ENCODE results near the gene TBR1.

The TBR1 gene

GRCh38 chr2:161415987-161416707 lies at the start of gene TBR1:
TBR1 (plus strand) TSS chr2:161416297; CDS start chr2:161416411, 114 bp downstream.
- in situ Hi-C loops (cut with MboI; ENCODE audit: low sequenced_read_pairs) = no loop called here

GRCh38 chr2:161367675-161368074 lies 48.4 kb upstream of the TBR1 start:
- in situ Hi-C loops (cut with MboI; ENCODE audit: low sequenced_read_pairs) = no loop called here

GRCh38 chr2:161369311-161369710 lies 46.8 kb upstream of the TBR1 start:
- in situ Hi-C loops (cut with MboI; ENCODE audit: low sequenced_read_pairs) = no loop called here

- in situ Hi-C loops (cut with MboI; ENCODE audit: low sequenced_read_pairs) = no loop called here
Observed at GRCh38 chr2:161370981-161371380, 45.1 kb upstream of the TBR1 start.

DNA sequence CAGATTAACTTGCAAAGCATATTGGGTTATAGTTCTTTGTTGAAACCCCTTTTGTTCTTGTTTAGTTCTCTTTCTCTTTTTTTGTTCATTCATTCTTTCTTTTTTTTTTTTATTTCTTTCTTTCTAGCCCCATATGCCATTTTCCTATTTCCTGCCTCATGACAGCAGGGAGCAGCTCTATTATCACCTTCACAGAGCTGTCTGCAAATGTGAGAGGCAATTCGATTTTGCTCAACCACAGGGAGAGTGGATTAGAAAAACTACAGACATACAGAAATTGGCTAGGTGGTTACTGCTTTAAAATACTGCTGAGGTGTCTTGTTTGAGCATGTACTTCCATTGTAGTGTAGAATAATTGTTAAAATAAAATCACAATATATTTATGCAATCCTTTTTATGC lies 44.2 kb upstream of the TBR1 start:
- in situ Hi-C loops (cut with MboI; ENCODE audit: low sequenced_read_pairs) = no loop called here

GRCh38 chr2:161373942-161374341 lies 42.2 kb upstream of the TBR1 start:
- in situ Hi-C loops (cut with MboI; ENCODE audit: low sequenced_read_pairs) = no loop called here

DNA sequence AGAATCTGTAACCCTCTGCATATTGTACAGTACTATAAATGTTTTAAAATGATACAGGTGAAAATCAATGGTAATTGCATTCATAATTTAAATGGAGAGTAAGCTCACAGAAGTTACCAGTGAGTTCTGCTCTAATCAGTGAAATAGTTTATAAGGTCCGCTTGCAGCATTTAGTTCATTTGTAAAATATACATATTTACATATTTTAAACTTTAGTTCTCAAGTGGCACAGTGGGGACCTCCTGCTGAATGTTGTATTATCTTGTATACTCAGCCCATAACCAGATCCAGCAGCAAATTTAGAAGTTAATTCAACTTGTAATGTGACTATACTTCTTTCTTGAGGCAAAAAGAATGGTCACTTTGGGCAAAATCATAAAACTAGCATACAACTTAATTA lies 41.7 kb upstream of the TBR1 start:
- in situ Hi-C loops (cut with MboI; ENCODE audit: low sequenced_read_pairs) = no loop called here

- in situ Hi-C loops (cut with MboI; ENCODE audit: low sequenced_read_pairs) = no loop called here
Observed at GRCh38 chr2:161379740-161380139, 36.4 kb upstream of the TBR1 start.

DNA sequence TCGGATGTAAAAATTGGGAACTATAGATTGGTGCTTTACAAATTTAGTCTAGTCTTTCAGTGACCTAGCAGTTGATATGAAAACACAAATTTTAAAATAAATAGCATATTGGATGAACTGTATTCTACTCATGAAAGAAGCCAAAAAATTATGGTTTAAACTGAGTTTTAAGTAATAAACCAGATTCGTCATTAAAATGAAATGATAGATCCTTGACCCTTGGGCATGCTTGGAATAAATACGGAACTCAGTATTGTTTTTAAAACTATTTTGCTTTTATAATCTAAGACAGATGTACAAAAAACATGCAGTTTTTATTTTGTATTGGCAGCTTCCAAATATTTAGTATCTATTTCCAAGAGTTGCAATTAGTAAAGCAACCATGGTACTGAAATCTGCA lies 34.6 kb upstream of the TBR1 start:
- in situ Hi-C loops (cut with MboI; ENCODE audit: low sequenced_read_pairs) = no loop called here

DNA sequence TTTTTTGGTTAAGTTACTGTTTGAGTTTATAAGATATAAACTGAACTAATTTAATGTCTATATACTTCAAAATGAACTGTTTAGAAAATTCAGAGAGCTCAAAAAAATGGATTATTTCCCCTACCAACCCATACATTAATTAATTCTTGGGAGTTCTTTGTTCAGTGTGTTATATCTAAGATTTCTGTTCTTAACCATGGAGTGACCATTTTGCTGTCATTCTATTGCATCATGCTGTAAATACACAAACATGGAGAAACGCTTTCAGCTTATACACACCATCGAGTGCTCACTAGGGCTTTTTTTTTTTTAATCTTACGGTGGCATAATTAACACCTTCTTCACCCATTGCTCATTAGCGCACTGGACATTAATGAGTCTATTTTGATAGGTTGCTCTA lies 33.4 kb upstream of the TBR1 start:
- in situ Hi-C loops (cut with MboI; ENCODE audit: low sequenced_read_pairs) = no loop called here

DNA sequence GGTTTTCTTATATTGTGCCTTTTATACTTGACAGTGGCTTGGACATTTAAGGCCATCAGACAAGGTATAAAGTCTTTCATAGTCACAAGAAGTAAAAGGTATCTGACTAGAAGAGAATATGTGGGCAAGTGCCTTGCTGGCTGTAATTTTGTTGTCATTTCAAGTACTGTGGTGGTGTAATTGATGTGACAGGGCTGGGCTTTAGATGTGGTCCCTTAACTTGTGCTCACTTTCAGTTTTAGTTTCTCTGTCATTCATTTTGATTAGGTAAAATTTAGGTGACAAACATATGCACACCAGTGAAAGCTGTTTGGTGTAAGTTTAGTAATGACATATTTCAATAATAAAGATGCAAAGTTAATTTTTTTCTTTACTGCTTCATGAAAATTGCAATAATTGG lies 31.2 kb upstream of the TBR1 start:
- in situ Hi-C loops (cut with MboI; ENCODE audit: low sequenced_read_pairs) = no loop called here

DNA sequence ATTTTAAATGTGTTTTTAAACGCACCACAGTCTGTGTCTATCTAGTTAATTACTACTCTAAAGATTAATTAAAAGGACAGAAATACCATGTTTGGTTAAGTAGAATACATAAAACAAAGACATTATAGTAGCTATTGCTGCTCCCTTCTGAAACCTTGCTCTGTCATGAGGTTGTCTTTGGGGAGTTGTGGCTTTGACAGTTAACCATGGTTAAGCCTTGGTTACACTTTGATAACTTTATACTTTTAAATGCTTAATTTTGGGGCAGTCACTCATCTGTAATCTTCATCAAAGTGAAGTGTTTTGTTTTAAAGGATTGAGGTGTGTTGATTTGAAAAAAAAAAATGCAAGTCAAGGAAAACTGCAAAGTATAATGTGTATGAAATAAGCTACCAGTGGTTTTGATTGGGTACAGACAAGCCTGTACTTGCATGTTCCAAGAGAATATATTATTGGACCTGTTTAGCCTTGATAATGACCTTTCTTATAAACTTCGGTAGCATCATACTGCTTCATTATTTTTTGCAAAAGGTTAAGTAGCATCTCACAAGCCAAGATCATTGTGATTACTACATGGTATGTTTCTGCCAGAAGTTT lies 29.8 kb upstream of the TBR1 start:
- in situ Hi-C loops (cut with MboI; ENCODE audit: low sequenced_read_pairs) = no loop called here

GRCh38 chr2:161388146-161388779 lies 27.8 kb upstream of the TBR1 start:
- in situ Hi-C loops (cut with MboI; ENCODE audit: low sequenced_read_pairs) = no loop called here

DNA sequence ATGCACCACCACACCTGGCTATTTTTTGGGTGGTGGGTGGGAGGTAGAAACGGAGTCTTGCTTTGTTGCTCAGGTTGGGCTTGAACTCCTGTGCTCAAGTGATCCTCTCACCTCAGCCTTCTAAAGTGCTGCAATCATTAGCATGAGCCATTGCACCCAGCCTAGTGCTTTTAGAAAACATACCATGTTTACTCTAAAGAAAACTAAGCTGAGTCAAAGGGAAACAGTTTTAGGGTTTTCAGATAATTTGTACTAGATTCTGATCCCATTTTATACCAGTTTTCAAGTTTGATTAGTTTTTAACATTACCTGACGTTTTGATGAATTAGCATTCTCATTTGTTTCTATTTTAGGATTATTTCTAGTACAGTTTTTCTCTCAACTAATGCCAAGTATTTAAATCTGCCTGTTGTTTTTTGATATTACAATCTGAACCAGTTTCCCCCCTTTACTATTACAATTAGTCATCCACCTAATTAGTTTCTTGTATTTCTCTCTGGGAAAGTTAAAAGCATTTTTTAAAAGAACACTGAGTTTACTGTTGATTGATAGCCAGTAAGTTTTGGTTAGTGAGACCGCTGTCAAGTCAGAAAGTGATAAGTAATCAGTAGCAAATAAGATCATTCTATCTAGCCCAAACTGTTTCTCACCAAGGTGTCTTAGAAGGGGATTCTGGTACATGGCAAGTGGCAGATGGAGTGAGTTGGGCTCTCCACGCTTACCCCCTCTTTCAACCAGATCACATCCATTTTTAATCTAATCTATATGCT lies 24.2 kb upstream of the TBR1 start:
- in situ Hi-C loops (cut with MboI; ENCODE audit: low sequenced_read_pairs) = no loop called here

DNA sequence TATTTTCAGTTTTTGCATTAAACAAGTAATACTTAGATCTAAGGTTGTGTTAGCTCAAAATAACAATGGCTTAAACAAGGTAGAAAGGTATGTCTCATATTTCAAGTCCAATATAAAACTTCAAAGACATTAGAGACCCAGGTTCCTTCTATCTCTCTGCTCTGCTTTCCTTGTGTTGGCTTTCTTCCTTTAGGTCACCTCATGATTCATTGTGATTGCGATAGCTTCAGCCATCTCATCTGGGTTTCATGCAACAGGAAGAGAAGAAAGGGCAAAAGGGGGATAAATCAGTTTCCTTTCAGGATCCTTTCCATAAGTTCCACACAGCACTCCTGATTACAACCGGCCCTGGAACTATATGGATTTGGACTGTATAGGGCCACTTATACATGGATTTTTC lies 16.0 kb upstream of the TBR1 start:
- in situ Hi-C loops (cut with MboI; ENCODE audit: low sequenced_read_pairs) = no loop called here

DNA sequence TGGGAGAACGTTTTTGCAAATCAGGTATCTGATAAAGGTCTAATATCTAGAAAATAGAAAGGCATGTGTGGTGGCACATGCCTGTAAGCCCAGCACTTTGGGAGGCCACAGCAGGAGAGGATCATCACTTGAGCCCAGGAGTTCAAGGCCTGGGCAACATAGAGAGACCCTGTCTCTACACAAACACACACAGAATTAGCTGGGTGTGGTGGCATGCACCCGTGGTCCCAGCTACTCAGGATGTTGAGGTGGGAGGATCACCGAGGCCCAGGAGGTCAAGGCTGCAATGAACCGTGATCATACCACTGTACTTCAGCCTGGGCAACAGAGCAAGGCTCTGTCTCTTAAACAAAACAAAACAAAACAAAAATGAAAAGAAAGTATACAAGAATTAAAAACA lies 13.8 kb upstream of the TBR1 start:
- in situ Hi-C loops (cut with MboI; ENCODE audit: low sequenced_read_pairs) = no loop called here

DNA sequence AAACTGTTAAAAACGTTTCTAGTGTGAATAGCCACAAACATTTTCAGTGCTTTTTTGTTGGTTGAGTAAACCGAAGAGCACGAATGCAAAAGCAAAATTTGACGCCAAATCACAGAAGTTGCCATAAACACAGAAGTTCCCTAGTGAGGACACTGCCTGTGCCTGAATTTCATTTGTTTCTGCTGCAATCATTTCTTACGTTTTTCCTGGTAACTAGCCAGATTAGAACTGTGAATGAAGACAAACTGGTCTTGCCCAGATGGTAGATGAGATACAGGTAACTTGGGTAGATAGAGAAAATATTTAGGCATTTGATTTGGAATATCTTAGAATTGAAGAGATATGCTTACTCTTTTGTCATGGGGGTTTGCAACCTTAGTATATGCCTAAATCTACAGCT lies 9.8 kb upstream of the TBR1 start:
- in situ Hi-C loops (cut with MboI; ENCODE audit: low sequenced_read_pairs) = no loop called here

DNA sequence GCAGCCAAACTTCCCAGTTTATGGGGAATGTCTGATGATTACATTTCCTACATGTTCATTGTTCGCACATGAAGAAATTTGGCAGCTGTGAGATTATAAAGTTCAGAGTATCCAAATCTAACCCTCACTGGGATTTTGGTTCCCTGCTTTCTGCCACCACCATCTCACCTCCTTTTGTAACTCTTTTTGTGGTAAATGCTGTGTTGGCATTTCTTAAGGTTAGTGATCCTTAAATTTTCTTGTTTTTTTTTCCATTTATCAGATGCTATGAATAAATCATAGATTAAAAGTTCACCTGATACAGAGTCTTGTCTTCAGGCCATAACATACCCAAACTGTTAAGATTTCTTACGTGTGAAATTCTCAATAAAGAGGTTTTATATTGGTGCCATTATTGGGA lies 8.5 kb upstream of the TBR1 start:
- in situ Hi-C loops (cut with MboI; ENCODE audit: low sequenced_read_pairs) = no loop called here

GRCh38 chr2:161409308-161409907 lies 6.7 kb upstream of the TBR1 start:
- in situ Hi-C loops (cut with MboI; ENCODE audit: low sequenced_read_pairs) = no loop called here

GRCh38 chr2:161412346-161412745 lies 3.8 kb upstream of the TBR1 start:
- in situ Hi-C loops (cut with MboI; ENCODE audit: low sequenced_read_pairs) = no loop called here

All from HL-60/S4 (cell line).